Transverse colon (tissue), 3 donors: Measurements from ENCODE around the gene RRP1B.

Experiments
- CTCF ChIP-seq, 5 experiments: fragments of 200-600 bp in 3 of 5; fragments of 450-650 bp in 2 of 5; sonication (generic) in 3 of 5; IDR thresholded peaks; 1 replicate in 2 of 5; 2 replicates in 3 of 5; pipeline ENCODE4 v1.5.1; 2016 to 2017; ENCODE audit warnings: antibody characterized with exemption in 5 of 5, inconsistent platforms in 3 of 5, mild to moderate bottlenecking in 2 of 5, moderate library complexity in 1 of 5
- EP300 ChIP-seq: sonication (generic); formaldehyde crosslinking; IDR thresholded peaks from one replicate; pipeline ENCODE4 v1.6.1; 2017; ENCODE audit warnings: antibody characterized with exemption, low read depth
- POLR2A ChIP-seq: fragments of 450-650 bp; IDR thresholded peaks from one replicate; pipeline ENCODE4 v1.6.1; 2016; ENCODE audit warnings: antibody characterized with exemption, mild to moderate bottlenecking, moderate library complexity

- no peak for TF ChIP-seq CTCF (IDR thresholded peaks at IDR 0.05)
- TF ChIP-seq EP300 = no peak
- TF ChIP-seq POLR2A = no peak
Measured at GRCh38 chr21:43690346-43690745, 31.0 kb downstream of the RRP1B start.
